Activated CD4-positive, alpha-beta T cell treated with anti-CD3 and anti-CD28 coated beads, Interleukin-2, Interleukin-4, amounts not matched to agents 100 ng/mL and 50 ng/mL, durations not matched to agents 16 hours and 8 hours (primary cell): ENCODE data around the gene UVRAG.

ENCODE experiments used
- DNase-seq: peaks from one replicate; pipeline ENCODE4 v3.0.0-alpha.2; 2020; ENCODE audit warnings: low spot score

Gene UVRAG

GRCh38 chr11:75784085-75784478, 30.9 kb upstream of the UVRAG start:
- no peak for DNase-seq

DNA sequence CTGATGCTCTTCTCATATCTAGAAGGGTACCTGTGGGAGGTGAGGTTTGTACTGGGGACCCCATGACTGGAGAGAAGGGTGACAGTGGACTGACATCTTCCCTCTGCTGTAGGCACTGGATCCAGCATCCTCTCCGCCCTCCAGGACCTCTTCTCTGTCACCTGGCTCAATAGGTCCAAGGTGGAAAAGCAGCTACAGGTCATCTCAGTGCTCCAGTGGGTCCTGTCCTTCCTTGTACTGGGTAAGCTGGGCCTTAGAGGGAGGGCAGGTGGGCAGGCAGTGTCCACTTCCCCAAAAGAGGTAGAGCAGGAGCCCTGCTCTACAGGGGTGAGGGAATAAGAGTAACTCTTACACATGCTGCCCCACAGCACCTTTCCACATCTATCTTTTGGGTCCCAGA, 30.5 kb upstream of the UVRAG start:
- no peak for DNase-seq

DNA sequence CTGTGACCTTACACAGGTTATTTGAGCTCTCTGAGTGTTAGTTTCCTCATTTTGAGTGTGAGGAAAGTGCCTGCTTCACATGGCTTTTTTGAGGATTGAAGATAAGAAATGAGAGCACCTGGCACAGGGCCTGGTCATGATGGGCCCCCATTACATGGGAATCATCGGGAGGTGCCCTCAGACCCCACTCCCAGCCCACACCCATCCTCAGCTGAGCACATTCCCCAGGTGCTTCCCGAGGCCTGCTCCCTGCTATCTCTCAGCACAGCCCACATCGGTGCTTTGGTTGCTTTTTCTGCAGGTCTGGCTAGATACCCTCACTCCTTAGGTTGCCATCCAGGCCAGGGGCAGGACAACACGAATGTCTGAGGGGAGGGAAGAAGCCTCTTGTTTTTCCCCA, 29.8 kb upstream of the UVRAG start:
- no peak for DNase-seq

DNA sequence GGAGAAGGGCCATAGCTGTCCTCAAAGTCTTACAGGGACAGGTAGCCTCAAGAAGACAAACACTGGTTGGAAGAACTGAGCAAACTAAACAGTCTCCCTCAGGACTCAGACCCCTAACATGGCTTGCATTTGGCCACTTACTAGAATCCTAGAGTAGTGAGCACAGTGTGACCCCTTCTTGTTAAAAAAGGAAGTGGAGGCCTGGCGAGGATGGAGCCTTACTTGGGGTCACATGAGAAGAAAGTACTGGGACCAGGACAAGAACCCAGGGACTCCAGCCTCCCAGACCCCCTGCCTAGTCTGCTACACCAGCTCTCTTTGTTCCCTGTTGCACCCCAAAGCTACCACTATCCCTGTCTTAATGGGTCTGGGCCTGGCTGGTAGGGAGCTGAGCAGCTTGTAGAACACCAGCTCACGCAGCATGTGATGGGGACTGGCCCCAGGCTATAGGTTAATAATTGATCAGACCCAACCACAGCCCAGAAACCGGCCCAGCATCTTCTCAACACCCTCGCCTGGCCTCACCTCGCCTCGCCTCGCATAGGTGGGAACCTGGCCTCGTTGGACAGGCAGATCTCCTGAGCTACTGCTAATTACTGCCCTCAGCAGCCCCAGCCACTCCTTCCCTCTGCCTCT, 28.8 kb upstream of the UVRAG start:
- DNase-seq: no peak

DNA sequence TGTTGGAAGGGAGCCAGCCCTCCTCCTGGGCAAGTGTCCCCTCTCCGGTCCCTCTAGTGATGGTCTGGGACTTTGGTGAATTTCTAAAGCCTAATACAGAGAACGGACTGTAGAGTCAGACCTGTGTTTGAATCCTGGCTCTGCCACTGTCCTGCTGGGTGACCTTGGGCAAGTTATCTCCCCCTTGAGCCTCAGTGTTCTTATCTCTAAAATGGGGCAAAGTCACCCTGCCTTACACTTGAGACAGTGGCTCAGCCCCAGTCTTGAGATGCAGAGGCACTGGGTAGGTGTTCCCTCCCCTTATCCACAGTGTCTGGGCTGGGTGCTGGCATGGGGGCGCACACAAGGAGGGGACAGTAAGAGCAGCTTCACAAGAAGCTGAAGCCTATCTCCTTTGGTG, 25.5 kb upstream of the UVRAG start:
- DNase-seq: no peak

DNA sequence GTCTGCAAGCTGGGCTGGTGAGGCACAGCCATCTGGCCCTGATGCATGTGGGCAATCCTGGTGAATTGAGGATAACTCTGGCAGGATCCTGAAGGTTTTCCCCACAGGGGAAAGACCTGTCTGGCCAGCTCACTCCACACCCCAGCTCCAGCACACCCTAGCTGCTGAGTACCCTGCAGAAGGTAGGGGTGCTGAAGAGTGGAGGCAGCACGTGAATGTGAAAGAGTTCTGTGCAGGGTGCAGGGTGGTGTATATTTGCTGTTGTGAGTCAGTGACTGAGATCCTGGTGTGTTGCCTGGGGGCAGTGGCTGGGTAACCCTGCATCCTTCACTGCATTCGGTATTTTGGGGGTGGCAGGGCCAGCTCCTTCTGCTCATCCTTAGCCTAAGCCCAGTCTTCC, 24.0 kb upstream of the UVRAG start:
- no peak for DNase-seq

GRCh38 chr11:75792127-75792731, 22.8 kb upstream of the UVRAG start:
- DNase-seq: no peak

GRCh38 chr11:75792997-75793800, 21.8 kb upstream of the UVRAG start:
- DNase-seq: no peak

DNA sequence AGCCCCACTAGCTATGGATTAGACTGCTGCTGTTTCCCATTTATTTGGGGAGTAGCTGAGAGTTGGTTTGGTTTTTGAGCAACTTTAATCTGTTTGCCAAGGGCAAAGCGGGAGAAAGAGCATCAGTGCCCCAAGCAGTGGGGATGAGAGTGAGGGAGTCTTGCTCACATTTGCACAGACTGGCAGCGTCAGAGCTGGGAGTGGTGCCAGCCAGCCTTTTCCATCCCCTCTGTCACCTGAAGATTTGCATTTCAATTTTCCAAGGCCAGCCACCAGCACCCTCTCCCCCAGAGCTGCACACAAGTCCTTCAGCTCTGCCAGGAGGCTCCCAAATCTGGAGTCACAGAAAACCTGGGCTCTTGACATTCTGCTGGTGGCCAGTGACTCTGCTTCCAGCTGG, 21.0 kb upstream of the UVRAG start:
- DNase-seq: no peak

DNA sequence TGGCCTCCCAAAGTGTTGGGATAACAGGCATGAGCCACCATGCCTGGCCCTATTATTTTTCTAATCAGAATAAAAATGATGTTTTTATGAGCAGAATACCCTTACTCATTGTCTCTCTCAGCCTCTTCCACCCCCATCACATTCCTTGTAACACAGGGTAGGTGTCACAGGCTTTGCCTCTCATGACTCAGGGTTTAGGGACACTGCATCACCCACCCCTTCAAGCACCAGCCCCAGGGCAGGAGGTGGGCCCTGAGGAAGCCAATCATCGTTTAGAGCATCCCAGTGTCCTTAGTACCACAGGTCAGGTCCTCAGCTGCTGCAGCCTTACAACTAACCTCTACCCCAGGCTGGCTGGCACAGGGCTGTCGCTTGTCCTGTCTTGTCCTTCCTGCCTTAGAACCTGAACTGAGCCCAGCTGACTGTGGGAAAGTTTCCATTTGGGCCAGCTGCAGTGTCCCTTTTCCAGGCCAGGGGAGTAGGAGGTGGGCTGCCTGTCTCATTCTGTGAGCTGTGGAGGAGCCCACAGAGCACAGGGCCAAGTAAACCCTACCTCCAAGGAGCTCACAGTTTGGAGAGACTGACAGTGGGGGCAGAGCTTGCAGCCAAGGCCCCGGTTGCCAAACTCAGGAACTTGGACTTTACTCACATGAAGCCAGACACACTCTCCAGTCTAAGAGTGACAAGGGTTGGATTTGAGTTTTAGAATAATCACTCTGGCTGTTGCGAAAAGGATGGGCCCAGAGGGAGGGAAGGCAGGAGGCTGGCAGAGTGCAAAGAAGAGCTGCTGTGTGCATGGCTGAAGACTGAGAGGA, 19.5 kb upstream of the UVRAG start:
- DNase-seq: no peak

DNA sequence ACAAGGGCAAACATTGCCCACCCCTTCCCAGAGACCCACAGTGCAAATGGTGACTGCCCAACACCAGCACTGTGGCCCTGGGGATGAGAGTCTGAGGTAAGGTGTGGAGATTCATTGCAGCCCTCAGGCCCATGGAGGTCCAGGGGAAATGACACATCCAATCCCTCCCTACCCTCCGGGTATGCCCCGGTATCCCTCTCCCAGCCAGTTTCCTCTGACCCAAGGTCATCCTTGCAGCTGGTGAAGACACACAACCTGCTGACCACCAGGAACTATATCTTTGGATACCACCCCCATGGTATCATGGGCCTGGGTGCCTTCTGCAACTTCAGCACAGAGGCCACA, 18.9 kb upstream of the UVRAG start:
- DNase-seq: no peak

DNA sequence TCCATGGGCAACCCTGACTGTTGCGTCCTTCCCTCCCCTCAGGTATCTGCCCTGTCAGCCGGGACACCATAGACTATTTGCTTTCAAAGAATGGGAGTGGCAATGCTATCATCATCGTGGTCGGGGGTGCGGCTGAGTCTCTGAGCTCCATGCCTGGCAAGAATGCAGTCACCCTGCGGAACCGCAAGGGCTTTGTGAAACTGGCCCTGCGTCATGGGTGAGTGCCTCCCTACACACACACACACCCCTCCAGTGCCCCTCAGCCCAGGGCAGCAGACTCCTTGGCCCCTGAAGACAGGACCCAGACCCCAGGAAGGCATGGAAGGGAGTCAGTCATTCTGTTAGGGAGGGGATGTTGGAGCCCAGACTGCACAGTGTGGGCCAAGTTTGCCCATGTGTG, 17.9 kb upstream of the UVRAG start:
- no peak for DNase-seq

DNA sequence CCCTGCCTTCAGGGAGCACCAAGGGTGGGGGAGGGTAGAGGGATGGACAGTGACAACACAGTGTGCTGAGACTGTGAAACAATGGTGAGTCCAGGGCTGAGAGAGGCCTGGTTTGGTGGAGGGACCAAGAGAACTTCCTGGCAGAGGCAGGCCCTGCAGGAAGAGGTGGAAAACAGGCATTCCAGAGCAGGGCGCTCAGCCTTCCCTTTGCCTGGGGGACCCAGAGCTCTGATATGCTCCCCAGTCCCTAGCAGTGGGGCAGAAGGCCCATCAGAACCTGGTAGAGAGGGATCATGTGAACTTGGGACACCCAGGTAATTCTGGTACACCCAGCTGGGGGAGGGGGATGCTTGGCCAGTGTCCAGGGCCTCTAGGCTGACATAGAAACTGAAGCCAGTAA, 17.2 kb upstream of the UVRAG start:
- no peak for DNase-seq

DNA sequence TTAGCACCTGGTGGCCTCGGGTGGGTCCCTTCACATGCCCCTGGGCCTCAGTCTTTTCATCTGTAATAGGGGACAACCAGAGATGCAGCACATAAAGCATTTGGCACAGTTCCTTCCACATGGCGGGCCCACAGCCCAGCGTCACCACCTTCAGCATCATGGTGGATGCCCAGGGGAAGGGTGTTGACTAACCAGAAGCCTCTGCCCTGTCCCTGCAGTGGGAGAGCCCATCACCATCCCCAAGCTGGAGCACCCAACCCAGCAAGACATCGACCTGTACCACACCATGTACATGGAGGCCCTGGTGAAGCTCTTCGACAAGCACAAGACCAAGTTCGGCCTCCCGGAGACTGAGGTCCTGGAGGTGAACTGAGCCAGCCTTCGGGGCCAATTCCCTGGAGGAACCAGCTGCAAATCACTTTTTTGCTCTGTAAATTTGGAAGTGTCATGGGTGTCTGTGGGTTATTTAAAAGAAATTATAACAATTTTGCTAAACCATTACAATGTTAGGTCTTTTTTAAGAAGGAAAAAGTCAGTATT, 14.8 kb upstream of the UVRAG start:
- DNase-seq: no peak

- DNase-seq: no peak
These were observed 14.2 kb upstream of the UVRAG start for GRCh38 chr11:75800728-75801361.

GRCh38 chr11:75801362-75802020, 13.5 kb upstream of the UVRAG start:
- no peak for DNase-seq

- DNase-seq: no peak
These were observed 12.7 kb upstream of the UVRAG start for GRCh38 chr11:75802021-75802912.

DNA sequence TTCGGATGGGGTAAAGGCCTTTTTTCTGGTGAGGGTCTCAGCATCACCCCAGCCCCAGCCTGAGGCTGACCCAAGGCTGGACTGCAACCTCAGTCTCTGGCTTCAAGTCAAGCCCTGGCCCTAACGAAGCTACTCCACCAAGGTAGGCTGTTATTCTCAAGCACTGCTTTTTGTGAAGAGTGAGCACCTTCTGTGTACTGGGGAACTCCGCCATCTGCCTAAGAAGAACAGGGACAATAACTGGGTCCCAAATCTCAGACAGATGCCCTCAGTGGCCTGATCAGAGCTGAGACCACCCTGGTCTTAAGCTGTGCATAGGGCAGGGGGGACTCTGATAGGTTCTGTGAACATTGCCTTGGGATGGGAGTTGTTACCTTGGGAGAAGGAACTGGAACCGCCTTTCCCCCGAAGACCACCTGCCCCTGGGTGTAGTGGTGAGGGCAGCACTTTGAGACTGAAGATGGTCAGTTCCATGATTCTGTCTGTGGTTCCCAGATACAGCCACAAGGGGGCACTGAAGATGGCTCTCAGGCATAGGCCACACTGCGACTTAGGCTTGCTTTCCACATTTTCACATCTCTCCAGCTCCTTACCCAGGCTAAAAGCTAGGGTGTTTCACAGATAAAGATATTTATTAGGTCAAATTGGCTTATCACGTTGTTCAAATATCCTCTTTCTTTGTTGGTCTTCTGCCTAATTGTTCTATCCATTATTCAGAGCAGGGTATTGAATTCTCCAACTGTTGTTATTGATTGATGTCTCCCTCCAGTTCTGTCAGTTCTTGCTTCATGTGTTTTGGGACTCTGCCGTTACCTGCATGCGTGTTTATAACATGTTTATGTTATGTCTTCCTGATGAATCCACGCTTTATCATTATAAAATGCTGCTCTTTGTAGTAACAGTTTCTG, 11.8 kb upstream of the UVRAG start:
- peak; percentile 69 for DNase-seq

- no peak for DNase-seq
These were observed 5.9 kb upstream of the UVRAG start for GRCh38 chr11:75809111-75809510.
